GM13976 (cell line): ENCODE measurements around the gene ABTB2.

ENCODE experiments used
- DNase-seq: peaks from one replicate; pipeline ENCODE4 v3.0.0; 2012; ENCODE audit warnings: low spot score
- in situ Hi-C: fragments of 300-500 bp; cut with MboI; formaldehyde crosslinking; loops from one replicate; pipeline ENCODE4 v1.12.0; 2022; ENCODE audit warnings: low sequenced_read_pairs, mixed read lengths, inconsistent platforms; ENCODE audit not compliant: unreplicated experiment
- TF ChIP-seq, protein P1 (sequence below): IDR thresholded peaks from 2 replicates; pipeline ENCODE4 v1.5.1; 2012; ENCODE audit warnings: borderline replicate concordance, mild to moderate bottlenecking; ENCODE audit not compliant: insufficient read depth; ENCODE audit errors: extremely low read depth, missing control alignments, control extremely low read depth

Gene ABTB2

DNA sequence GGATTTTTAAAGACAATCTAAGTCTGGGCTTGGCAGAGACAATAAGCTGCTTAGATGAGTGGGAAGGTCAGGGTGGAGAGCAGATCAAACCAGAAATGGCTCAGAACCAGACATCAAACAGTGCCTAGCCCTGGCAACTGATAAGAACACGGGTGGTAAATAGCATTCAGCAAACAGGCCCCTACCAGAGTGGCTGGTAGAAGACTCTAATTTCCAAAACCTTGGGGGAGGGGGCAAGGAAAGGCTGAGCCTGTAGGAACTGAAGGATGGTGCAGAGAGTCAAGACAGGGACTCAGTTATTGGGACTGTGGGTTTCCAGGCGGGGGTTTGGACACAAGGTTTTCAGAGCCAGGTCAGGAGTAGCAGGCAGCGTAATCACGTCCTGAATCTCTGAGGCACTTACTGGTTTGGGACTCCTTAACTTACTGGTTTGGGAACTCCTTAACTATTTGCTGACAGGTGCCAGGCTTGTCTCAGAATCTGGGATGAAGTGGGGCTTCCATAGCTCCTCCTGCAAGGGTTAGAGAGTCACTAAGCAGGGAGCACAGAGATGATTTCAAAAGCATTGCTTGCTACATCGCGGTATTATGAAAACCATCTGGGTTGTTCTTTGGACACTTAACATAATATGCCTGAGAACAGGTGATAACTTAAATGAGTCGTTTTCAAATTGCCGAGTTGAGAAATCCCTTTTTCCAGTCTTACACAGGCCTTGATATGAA, 5.7 kb upstream of the ABTB2 start:
- in situ Hi-C loops = loop anchor here (10.0 kb wide), 2 partner anchors 121 to 509 kb away; no protein-coding TSS in a partner anchor
- TF ChIP-seq, protein P1, sequence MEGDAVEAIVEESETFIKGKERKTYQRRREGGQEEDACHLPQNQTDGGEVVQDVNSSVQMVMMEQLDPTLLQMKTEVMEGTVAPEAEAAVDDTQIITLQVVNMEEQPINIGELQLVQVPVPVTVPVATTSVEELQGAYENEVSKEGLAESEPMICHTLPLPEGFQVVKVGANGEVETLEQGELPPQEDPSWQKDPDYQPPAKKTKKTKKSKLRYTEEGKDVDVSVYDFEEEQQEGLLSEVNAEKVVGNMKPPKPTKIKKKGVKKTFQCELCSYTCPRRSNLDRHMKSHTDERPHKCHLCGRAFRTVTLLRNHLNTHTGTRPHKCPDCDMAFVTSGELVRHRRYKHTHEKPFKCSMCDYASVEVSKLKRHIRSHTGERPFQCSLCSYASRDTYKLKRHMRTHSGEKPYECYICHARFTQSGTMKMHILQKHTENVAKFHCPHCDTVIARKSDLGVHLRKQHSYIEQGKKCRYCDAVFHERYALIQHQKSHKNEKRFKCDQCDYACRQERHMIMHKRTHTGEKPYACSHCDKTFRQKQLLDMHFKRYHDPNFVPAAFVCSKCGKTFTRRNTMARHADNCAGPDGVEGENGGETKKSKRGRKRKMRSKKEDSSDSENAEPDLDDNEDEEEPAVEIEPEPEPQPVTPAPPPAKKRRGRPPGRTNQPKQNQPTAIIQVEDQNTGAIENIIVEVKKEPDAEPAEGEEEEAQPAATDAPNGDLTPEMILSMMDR = no peak

GRCh38 chr11:34360046-34360445, 2.2 kb upstream of the ABTB2 start:
- TF ChIP-seq, protein P1 = no peak
- in situ Hi-C loops = loop anchor here (10.0 kb wide), 2 partner anchors 125 to 505 kb away; no protein-coding TSS in a partner anchor
- DNase-seq = no peak

More for the DNA sequence above, 5.7 kb upstream of the ABTB2 start:
- DNase-seq = no peak

DNA sequence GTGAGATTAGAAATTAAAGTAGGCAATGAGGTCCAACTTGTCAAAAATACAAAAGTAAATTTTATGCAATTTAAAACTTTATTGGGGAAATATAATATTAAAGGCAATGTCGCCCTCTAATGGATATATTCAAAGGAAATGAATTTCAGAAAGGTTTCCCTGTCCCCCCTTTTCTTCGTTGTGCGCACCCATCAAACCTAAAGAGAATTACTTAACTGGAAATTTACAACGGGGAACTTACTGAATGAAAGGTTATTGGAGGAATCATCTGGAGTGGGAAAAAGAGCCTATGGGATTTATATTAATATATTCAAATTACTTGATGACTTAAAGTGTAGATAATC, 1.7 kb upstream of the ABTB2 start:
- in situ Hi-C loops = loop anchor here (5.0 to 10.0 kb wide), 2 partner anchors 175 to 362 kb away; no protein-coding TSS in a partner anchor
- DNase-seq = peak; percentile 41

GRCh38 chr11:34358728-34359547, 1.1 kb upstream of the ABTB2 start:
- DNase-seq = peak; percentile 75
- TF ChIP-seq, protein P1 = peak; percentile 74
- in situ Hi-C loops = loop anchor here (5.0 to 10.0 kb wide), 2 partner anchors 174 to 362 kb away; no protein-coding TSS in a partner anchor

More for the DNA sequence above, 1.7 kb upstream of the ABTB2 start:
- TF ChIP-seq, protein P1 = no peak

GRCh38 chr11:34358258-34358727, 483 bp upstream of the ABTB2 start:
- TF ChIP-seq, protein P1 = no peak
- in situ Hi-C loops = loop anchor here (5.0 to 10.0 kb wide), 2 partner anchors 173 to 361 kb away; no protein-coding TSS in a partner anchor
- DNase-seq = no peak
